GM23338 (cell line): ENCODE data around the gene BEND6. TPM values are rescaled to one million over a fixed set of nuclear protein-coding genes. Genes with fewer than 3 reads are reported as not detected.

Experiments used
- ATAC-seq: fragments of 200-7000 bp; cut with Tn5 transposase; 3 replicates; pipeline ENCODE4 v1.9.1; 2020
- DNase-seq: peaks from one replicate; pipeline ENCODE4 v3.0.0-alpha.2; 2015; ENCODE audit warnings: low spot score
- H2AFZ ChIP-seq: fragments of 200-600 bp; sonication (generic); 2 replicates; pipeline ENCODE4 v1.8.0; 2016; ENCODE audit warnings: antibody characterized with exemption, mild to moderate bottlenecking, moderate library complexity
- H3F3A ChIP-seq: fragments of 200-600 bp; sonication (generic); replicated peaks from 2 replicates; pipeline ENCODE4 v1.8.0; 2017; ENCODE audit warnings: antibody characterized with exemption, mixed run types, low read depth
- H3K27ac ChIP-seq: fragments of 200-600 bp; sonication (generic); 2 replicates; pipeline ENCODE4 v1.6.1; 2016; ENCODE audit warnings: low read depth
- H3K27me3 ChIP-seq: fragments of 200-600 bp; sonication (generic); 2 replicates; pipeline ENCODE4 v1.8.0; 2016; ENCODE audit warnings: mild to moderate bottlenecking, mixed run types, moderate library complexity; ENCODE audit not compliant: insufficient read depth
- H3K36me3 ChIP-seq: fragments of 200-600 bp; sonication (generic); 2 replicates; pipeline ENCODE4 v1.8.0; 2016; ENCODE audit warnings: mild to moderate bottlenecking; ENCODE audit not compliant: insufficient read depth
- H3K4me1 ChIP-seq: fragments of 200-600 bp; sonication (generic); 2 replicates; pipeline ENCODE4 v1.8.0; 2016; ENCODE audit warnings: mild to moderate bottlenecking, moderate library complexity; ENCODE audit not compliant: insufficient read depth
- H3K4me2 ChIP-seq: fragments of 200-600 bp; sonication (generic); 2 replicates; pipeline ENCODE4 v1.7.1; 2017; ENCODE audit warnings: mixed run types
- H3K4me3 ChIP-seq: fragments of 200-600 bp; sonication (generic); 2 replicates; pipeline ENCODE4 v1.6.1; 2016; ENCODE audit warnings: mixed run types
- H3K79me2 ChIP-seq: fragments of 200-600 bp; sonication (generic); replicated peaks from 2 replicates; pipeline ENCODE4 v1.8.0; 2017; ENCODE audit warnings: mild to moderate bottlenecking; ENCODE audit not compliant: insufficient read depth
- H3K9me2 ChIP-seq: fragments of 200-600 bp; sonication (generic); 2 replicates; pipeline ENCODE4 v1.8.0; 2017; ENCODE audit not compliant: insufficient read depth
- H4K20me1 ChIP-seq: fragments of 200-600 bp; sonication (generic); replicated peaks from 2 replicates; pipeline ENCODE4 v1.8.0; 2017; ENCODE audit warnings: mild to moderate bottlenecking; ENCODE audit not compliant: insufficient read depth
- H3K27ac Mint-ChIP-seq: 2 replicates; pipeline ENCODE4 v1.8.0; 2020; ENCODE audit warnings: inconsistent platforms, mild to moderate bottlenecking, moderate library complexity, mixed read lengths
- H3K27me3 Mint-ChIP-seq: 3 replicates; pipeline ENCODE4 v1.8.0; 2022; ENCODE audit warnings: low read depth, mild to moderate bottlenecking, moderate library complexity, mixed read lengths, inconsistent platforms; ENCODE audit not compliant: insufficient read depth, poor library complexity
- H3K36me3 Mint-ChIP-seq: 3 replicates; pipeline ENCODE4 v1.8.0; 2021; ENCODE audit warnings: low read depth, mild to moderate bottlenecking, inconsistent platforms, moderate library complexity, mixed read lengths
- H3K4me1 Mint-ChIP-seq: 3 replicates; pipeline ENCODE4 v1.8.0; 2020; ENCODE audit warnings: mild to moderate bottlenecking, inconsistent platforms, mixed read lengths
- H3K4me3 Mint-ChIP-seq: 3 replicates; pipeline ENCODE4 v1.8.0; 2021; ENCODE audit warnings: moderate library complexity, mild to moderate bottlenecking, inconsistent platforms, mixed read lengths
- H3K9me3 Mint-ChIP-seq: 3 replicates; pipeline ENCODE4 v1.8.0; 2020; ENCODE audit warnings: moderate library complexity, mild to moderate bottlenecking, inconsistent platforms, mixed read lengths
- CREB1 ChIP-seq: fragments of 250-450 bp; sonication (Bioruptor Pico); IDR thresholded peaks from 2 replicates; pipeline ENCODE4 v1.5.0; 2020; ENCODE audit warnings: low read depth, mild to moderate bottlenecking, moderate library complexity
- EZH2 ChIP-seq: fragments of 200-600 bp; sonication (generic); IDR thresholded peaks from one replicate; pipeline ENCODE4 v1.8.0; 2017; ENCODE audit warnings: antibody characterized with exemption, mild to moderate bottlenecking, low read depth; ENCODE audit not compliant: unreplicated experiment
- EZH2phosphoT487 ChIP-seq: fragments of 200-600 bp; sonication (generic); IDR thresholded peaks from one replicate; pipeline ENCODE4 v1.8.1; 2018; ENCODE audit warnings: antibody characterized with exemption; ENCODE audit not compliant: unreplicated experiment
- JUNB ChIP-seq: IDR thresholded peaks from one replicate; pipeline ENCODE4 v1.6.1; 2016; ENCODE audit warnings: antibody characterized with exemption; ENCODE audit not compliant: unreplicated experiment
- NANOG ChIP-seq: IDR thresholded peaks from 2 replicates; pipeline ENCODE4 v1.6.1; 2016; ENCODE audit warnings: antibody characterized with exemption, borderline replicate concordance
- POLR2AphosphoS5 ChIP-seq: IDR thresholded peaks from 2 replicates; pipeline ENCODE4 v1.6.1; 2016; ENCODE audit warnings: antibody characterized with exemption, low read depth
- STAT1 ChIP-seq: IDR thresholded peaks from one replicate; pipeline ENCODE4 v1.6.1; 2016; ENCODE audit warnings: antibody characterized with exemption; ENCODE audit not compliant: unreplicated experiment
- ZNF114 ChIP-seq: fragments of 250-450 bp; sonication (Bioruptor Pico); IDR thresholded peaks from 2 replicates; pipeline ENCODE4 v1.5.0; 2020; ENCODE audit warnings: mild to moderate bottlenecking, moderate library complexity
- ZNF331 ChIP-seq: fragments of 250-450 bp; sonication (Bioruptor Pico); IDR thresholded peaks from 2 replicates; pipeline ENCODE4 v1.5.0; 2020; ENCODE audit warnings: low read depth, mild to moderate bottlenecking, moderate library complexity
- polyA plus RNA-seq: library from polyadenylated mRNA; unstranded; fragments of >200 nt; fragmentation: Nextera tagmentation; extraction: Ambion mirVana; gene quantifications from 2 replicates; pipeline ENCODE4 v1.2.1, GENCODE V29; 2016
- total RNA-seq: library from RNA; depleted of rRNA; stranded (reverse); fragments of >200 nt; shearing (Covaris generic); gene quantifications from 2 replicates; pipeline ENCODE4 v1.2.3, GENCODE V29; 2014
- TF ChIP-seq, protein P1 (sequence below): IDR thresholded peaks from 2 replicates; pipeline ENCODE4 v1.6.1; 2016; ENCODE audit warnings: antibody characterized with exemption
- TF ChIP-seq, protein P2 (sequence below): IDR thresholded peaks from one replicate; pipeline ENCODE4 v1.6.1; 2018; ENCODE audit warnings: antibody characterized with exemption; ENCODE audit not compliant: unreplicated experiment
- TF ChIP-seq, protein P3 (sequence below): fragments of 250-450 bp; sonication (Bioruptor Pico); IDR thresholded peaks from 2 replicates; pipeline ENCODE4 v1.5.0; 2020; ENCODE audit warnings: mild to moderate bottlenecking, moderate library complexity
- TF ChIP-seq, protein P4 (sequence below), 2 experiments: fragments of 200-600 bp in 1 of 2; sonication (generic) in 1 of 2; conservative IDR thresholded peaks; 2 replicates each; pipeline versions ENCODE4 v1.5.1 to v1.6.1; 2016 to 2017; ENCODE audit warnings: antibody characterized with exemption in 2 of 2, low read depth in 2 of 2, mild to moderate bottlenecking in 2 of 2, moderate library complexity in 1 of 2

Gene BEND6
- total and polyA plus RNA-seq, 2 experiments from 2014 or later, result 6.0 to 6.7 TPM

DNA sequence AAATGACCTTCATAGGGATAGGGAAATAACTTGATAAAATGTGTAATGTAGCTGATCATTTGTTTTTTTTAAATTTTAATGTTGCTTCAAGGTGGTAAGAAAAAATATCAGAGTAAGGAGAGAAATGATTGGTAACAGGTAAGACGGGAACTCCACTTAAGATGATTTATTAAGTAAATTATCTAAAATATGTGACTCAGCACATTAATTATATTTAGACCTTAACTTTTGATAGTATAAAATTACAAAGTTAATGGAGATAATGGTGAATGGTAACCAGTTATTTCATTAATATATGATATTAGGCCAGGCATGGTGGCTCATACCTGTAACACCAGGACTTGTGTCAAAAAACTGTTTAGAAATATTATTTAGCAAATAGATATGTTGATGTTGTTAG, 10.2 kb downstream of the BEND6 start:
- Histone ChIP-seq H3F3A (no peaks in the 10 kb centered on the region), H3K79me2 (no peaks in the 10 kb centered on the region), H3K9me2 (no peaks in the 10 kb centered on the region), H3K4me2 (no peak overlapping the region), H3K4me3 (no peak overlapping the region), H3K27me3 (no peaks in the 10 kb centered on the region), H2AFZ (no peak overlapping the region), H3K36me3 (no peaks in the 10 kb centered on the region), H4K20me1 (no peaks in the 10 kb centered on the region; the same call in 1 of the 2 replicates), H3K27ac (no peak overlapping the region), H3K4me1 (peaks cover 6% of the 10 kb centered on the region)
- TF ChIP-seq CREB1 (CRISPR knock-in tag) (no peak), NANOG (no peak), POLR2AphosphoS5 (no peak), EZH2phosphoT487 (no peak), EZH2 (no peak), STAT1 (no peak), JUNB (no peak), ZNF331 (no peak), ZNF114 (CRISPR knock-in tag) (no peak)
- TF ChIP-seq, protein P1, sequence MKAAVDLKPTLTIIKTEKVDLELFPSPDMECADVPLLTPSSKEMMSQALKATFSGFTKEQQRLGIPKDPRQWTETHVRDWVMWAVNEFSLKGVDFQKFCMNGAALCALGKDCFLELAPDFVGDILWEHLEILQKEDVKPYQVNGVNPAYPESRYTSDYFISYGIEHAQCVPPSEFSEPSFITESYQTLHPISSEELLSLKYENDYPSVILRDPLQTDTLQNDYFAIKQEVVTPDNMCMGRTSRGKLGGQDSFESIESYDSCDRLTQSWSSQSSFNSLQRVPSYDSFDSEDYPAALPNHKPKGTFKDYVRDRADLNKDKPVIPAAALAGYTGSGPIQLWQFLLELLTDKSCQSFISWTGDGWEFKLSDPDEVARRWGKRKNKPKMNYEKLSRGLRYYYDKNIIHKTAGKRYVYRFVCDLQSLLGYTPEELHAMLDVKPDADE, result no peak
- TF ChIP-seq, protein P2, sequence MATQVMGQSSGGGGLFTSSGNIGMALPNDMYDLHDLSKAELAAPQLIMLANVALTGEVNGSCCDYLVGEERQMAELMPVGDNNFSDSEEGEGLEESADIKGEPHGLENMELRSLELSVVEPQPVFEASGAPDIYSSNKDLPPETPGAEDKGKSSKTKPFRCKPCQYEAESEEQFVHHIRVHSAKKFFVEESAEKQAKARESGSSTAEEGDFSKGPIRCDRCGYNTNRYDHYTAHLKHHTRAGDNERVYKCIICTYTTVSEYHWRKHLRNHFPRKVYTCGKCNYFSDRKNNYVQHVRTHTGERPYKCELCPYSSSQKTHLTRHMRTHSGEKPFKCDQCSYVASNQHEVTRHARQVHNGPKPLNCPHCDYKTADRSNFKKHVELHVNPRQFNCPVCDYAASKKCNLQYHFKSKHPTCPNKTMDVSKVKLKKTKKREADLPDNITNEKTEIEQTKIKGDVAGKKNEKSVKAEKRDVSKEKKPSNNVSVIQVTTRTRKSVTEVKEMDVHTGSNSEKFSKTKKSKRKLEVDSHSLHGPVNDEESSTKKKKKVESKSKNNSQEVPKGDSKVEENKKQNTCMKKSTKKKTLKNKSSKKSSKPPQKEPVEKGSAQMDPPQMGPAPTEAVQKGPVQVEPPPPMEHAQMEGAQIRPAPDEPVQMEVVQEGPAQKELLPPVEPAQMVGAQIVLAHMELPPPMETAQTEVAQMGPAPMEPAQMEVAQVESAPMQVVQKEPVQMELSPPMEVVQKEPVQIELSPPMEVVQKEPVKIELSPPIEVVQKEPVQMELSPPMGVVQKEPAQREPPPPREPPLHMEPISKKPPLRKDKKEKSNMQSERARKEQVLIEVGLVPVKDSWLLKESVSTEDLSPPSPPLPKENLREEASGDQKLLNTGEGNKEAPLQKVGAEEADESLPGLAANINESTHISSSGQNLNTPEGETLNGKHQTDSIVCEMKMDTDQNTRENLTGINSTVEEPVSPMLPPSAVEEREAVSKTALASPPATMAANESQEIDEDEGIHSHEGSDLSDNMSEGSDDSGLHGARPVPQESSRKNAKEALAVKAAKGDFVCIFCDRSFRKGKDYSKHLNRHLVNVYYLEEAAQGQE, result no peak
- TF ChIP-seq, protein P3, sequence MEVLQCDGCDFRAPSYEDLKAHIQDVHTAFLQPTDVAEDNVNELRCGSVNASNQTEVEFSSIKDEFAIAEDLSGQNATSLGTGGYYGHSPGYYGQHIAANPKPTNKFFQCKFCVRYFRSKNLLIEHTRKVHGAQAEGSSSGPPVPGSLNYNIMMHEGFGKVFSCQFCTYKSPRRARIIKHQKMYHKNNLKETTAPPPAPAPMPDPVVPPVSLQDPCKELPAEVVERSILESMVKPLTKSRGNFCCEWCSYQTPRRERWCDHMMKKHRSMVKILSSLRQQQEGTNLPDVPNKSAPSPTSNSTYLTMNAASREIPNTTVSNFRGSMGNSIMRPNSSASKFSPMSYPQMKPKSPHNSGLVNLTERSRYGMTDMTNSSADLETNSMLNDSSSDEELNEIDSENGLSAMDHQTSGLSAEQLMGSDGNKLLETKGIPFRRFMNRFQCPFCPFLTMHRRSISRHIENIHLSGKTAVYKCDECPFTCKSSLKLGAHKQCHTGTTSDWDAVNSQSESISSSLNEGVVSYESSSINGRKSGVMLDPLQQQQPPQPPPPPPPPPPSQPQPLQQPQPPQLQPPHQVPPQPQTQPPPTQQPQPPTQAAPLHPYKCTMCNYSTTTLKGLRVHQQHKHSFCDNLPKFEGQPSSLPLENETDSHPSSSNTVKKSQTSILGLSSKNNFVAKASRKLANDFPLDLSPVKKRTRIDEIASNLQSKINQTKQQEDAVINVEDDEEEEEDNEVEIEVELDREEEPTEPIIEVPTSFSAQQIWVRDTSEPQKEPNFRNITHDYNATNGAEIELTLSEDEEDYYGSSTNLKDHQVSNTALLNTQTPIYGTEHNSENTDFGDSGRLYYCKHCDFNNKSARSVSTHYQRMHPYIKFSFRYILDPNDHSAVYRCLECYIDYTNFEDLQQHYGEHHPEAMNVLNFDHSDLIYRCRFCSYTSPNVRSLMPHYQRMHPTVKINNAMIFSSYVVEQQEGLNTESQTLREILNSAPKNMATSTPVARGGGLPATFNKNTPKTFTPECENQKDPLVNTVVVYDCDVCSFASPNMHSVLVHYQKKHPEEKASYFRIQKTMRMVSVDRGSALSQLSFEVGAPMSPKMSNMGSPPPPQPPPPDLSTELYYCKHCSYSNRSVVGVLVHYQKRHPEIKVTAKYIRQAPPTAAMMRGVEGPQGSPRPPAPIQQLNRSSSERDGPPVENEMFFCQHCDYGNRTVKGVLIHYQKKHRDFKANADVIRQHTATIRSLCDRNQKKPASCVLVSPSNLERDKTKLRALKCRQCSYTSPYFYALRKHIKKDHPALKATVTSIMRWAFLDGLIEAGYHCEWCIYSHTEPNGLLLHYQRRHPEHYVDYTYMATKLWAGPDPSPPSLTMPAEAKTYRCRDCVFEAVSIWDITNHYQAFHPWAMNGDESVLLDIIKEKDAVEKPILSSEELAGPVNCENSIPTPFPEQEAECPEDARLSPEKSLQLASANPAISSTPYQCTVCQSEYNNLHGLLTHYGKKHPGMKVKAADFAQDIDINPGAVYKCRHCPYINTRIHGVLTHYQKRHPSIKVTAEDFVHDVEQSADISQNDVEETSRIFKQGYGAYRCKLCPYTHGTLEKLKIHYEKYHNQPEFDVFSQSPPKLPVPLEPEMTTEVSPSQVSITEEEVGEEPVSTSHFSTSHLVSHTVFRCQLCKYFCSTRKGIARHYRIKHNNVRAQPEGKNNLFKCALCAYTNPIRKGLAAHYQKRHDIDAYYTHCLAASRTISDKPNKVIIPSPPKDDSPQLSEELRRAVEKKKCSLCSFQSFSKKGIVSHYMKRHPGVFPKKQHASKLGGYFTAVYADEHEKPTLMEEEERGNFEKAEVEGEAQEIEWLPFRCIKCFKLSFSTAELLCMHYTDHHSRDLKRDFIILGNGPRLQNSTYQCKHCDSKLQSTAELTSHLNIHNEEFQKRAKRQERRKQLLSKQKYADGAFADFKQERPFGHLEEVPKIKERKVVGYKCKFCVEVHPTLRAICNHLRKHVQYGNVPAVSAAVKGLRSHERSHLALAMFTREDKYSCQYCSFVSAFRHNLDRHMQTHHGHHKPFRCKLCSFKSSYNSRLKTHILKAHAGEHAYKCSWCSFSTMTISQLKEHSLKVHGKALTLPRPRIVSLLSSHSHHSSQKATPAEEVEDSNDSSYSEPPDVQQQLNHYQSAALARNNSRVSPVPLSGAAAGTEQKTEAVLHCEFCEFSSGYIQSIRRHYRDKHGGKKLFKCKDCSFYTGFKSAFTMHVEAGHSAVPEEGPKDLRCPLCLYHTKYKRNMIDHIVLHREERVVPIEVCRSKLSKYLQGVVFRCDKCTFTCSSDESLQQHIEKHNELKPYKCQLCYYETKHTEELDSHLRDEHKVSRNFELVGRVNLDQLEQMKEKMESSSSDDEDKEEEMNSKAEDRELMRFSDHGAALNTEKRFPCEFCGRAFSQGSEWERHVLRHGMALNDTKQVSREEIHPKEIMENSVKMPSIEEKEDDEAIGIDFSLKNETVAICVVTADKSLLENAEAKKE (CRISPR knock-in tag), result no peak
- TF ChIP-seq, protein P4, sequence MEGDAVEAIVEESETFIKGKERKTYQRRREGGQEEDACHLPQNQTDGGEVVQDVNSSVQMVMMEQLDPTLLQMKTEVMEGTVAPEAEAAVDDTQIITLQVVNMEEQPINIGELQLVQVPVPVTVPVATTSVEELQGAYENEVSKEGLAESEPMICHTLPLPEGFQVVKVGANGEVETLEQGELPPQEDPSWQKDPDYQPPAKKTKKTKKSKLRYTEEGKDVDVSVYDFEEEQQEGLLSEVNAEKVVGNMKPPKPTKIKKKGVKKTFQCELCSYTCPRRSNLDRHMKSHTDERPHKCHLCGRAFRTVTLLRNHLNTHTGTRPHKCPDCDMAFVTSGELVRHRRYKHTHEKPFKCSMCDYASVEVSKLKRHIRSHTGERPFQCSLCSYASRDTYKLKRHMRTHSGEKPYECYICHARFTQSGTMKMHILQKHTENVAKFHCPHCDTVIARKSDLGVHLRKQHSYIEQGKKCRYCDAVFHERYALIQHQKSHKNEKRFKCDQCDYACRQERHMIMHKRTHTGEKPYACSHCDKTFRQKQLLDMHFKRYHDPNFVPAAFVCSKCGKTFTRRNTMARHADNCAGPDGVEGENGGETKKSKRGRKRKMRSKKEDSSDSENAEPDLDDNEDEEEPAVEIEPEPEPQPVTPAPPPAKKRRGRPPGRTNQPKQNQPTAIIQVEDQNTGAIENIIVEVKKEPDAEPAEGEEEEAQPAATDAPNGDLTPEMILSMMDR (conservative IDR thresholded peaks at IDR 0.05; ENCODE audit: low read depth in 2 of 2), result no peak
- Mint-ChIP-seq H3K36me3 (no peaks in the 10 kb centered on the region), H3K27ac (no peak overlapping the region), H3K4me3 (no peak overlapping the region), H3K9me3 (no peaks in the 10 kb centered on the region), H3K27me3 (no peaks in the 10 kb centered on the region), H3K4me1 (peaks cover 10% of the 10 kb centered on the region)
- ATAC-seq, result no peak
- no peak for DNase-seq
